GM21360 (cell line): Measurements from ENCODE around the gene TNIP3.

Experiments used
- ATAC-seq: cut with Tn5 transposase; IDR thresholded peaks from one replicate; pipeline ENCODE4 v1.9.1; 2021; ENCODE audit warnings: mild to moderate bottlenecking, moderate library complexity; ENCODE audit not compliant: unreplicated experiment

TNIP3 gene

DNA sequence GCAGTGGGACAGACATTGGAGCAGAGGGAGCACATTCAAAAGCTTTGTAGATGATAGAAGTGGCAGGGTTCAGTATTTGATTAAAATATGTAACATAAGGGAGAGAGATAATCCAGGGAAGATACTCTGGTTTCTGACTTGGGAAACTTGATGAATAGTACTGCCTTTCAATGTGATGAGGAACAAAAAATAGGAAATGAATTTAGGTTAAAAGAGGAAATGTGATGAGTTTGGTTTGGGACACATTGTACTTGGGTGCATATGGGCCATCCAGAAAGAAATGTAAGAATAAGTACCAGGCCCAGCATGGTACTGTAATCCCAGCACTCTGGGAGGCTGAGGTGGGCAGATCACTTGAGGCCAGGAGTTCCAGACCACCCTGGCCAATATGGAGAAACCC lies 70.9 kb downstream of the TNIP3 start:
- no peak for ATAC-seq

DNA sequence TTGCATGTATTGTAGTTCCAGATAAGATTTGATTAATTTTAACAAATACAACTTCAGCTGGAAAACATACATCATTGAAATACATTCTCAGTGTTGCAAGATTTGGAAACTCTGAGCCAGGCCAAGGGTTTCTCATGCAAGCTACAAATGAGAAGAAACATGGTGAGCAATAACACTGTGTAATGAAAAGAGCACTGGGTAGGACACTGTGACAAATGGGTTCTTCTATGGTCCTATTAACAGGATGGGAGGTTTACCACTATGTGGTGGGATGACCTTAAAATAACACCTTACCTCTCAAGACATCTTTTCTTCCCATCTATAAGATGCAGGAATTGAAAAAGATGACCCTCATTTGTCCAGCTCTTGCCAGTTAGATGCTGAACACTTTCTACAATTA lies 72.2 kb downstream of the TNIP3 start:
- ATAC-seq = no peak

DNA sequence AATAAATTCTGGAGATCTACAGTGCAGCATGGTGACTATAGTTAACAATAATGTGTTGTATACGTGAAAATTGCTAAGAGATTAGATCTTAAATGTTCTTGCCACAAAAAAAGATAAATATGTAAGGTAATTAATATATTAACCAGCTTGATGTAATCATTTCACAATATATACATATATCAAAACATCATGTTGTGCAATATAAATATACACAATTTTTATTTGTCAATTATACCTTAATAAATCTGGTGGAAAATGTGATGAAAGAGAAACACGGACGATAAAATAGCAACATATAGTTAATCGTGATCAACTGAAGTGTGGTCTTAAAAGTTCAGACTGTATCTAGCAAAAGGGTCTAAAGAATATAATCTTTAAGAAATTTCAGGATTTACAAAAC lies 75.3 kb downstream of the TNIP3 start:
- ATAC-seq = no peak
